CD8-positive, alpha-beta memory T cell (primary cell): Measurements from ENCODE around the gene OSGIN1. TPM values are rescaled to one million over a fixed set of nuclear protein-coding genes. Genes with fewer than 3 reads are reported as not detected.
A peak's percentile ranks its signal among the peaks of the same experiment; 100 is the strongest.

ENCODE experiments used
- CTCF ChIA-PET: fragments of 350-600 bp; sonication (Branson Sonifier 250); formaldehyde crosslinking; loops from one replicate; lab custom pipeline; 2021; ENCODE audit warnings: antibody characterized with exemption; lab: Charles Lee
- POLR2A ChIA-PET: fragments of 350-600 bp; sonication (Branson Sonifier 250); formaldehyde crosslinking; loops from one replicate; lab custom pipeline; 2021; ENCODE audit warnings: antibody characterized with exemption; lab: Charles Lee
- DNase-seq, 5 donors: peaks; one replicate each; pipeline versions ENCODE4 v3.0.0 to v3.0.0-alpha.2; 2020 to 2022; ENCODE audit warnings: mixed read lengths in 1 of 5
- H3K27ac ChIP-seq: one replicate; pipeline ENCODE4 v1.7.0; 2013; ENCODE audit warnings: low read depth, mild to moderate bottlenecking, low read length, moderate library complexity
- H3K27me3 ChIP-seq: 2 replicates; pipeline ENCODE4 v1.7.0; 2013; ENCODE audit warnings: low read length, mild to moderate bottlenecking; ENCODE audit not compliant: insufficient read depth, poor library complexity, severe bottlenecking
- H3K36me3 ChIP-seq: 2 replicates; pipeline ENCODE4 v1.7.0; 2013; ENCODE audit warnings: mild to moderate bottlenecking, low read length, moderate library complexity; ENCODE audit not compliant: insufficient read depth
- H3K4me1 ChIP-seq: 2 replicates; pipeline ENCODE4 v1.7.0; 2013; ENCODE audit warnings: mild to moderate bottlenecking, low read length, moderate library complexity; ENCODE audit not compliant: insufficient read depth
- H3K4me3 ChIP-seq: 2 replicates; pipeline ENCODE4 v1.7.0; 2013; ENCODE audit warnings: mild to moderate bottlenecking, low read length
- H3K9me3 ChIP-seq: 2 replicates; pipeline ENCODE4 v1.7.0; 2013; ENCODE audit warnings: mild to moderate bottlenecking, low read length
- H3K27ac Mint-ChIP-seq, 8 donors: one replicate each; pipeline ENCODE4 v1.8.0; 2020 to 2021; ENCODE audit warnings: mixed read lengths in 8 of 8, mild to moderate bottlenecking in 6 of 8, inconsistent platforms in 3 of 8, moderate library complexity in 3 of 8
- H3K27me3 Mint-ChIP-seq, 2 donors: one replicate each; pipeline ENCODE4 v1.8.0; 2020 to 2021; ENCODE audit warnings: mixed read lengths in 2 of 2, mild to moderate bottlenecking in 1 of 2, moderate library complexity in 1 of 2
- H3K36me3 Mint-ChIP-seq, 3 donors: one replicate each; pipeline ENCODE4 v1.8.0; 2020 to 2021; ENCODE audit warnings: mixed read lengths in 3 of 3, inconsistent platforms in 1 of 3, mild to moderate bottlenecking in 1 of 3
- H3K4me1 Mint-ChIP-seq, 3 donors: one replicate each; pipeline ENCODE4 v1.8.0; 2020 to 2021; ENCODE audit warnings: mixed read lengths in 3 of 3, inconsistent platforms in 1 of 3, mild to moderate bottlenecking in 1 of 3
- H3K4me3 Mint-ChIP-seq, 7 donors: one replicate each; pipeline ENCODE4 v1.8.0; 2020 to 2021; ENCODE audit warnings: mixed read lengths in 7 of 7, mild to moderate bottlenecking in 6 of 7, moderate library complexity in 4 of 7, inconsistent platforms in 2 of 7
- H3K9me3 Mint-ChIP-seq, 5 donors: one replicate each; pipeline ENCODE4 v1.8.0; 2020 to 2022; ENCODE audit warnings: mixed read lengths in 5 of 5, mild to moderate bottlenecking in 3 of 5, moderate library complexity in 2 of 5, inconsistent platforms in 1 of 5
- polyA plus RNA-seq: library from polyadenylated mRNA; unstranded; fragments of 300-500 nt; fragmentation: Illumina TruSeq; gene quantifications from one replicate; pipeline ENCODE4 v1.2.3, GENCODE V29; 2021
- total RNA-seq, 2 experiments: library from RNA; stranded (reverse); gene quantifications; one replicate each; pipeline ENCODE4 v1.2.3, GENCODE V29; 2021

OSGIN1 gene
- total and polyA plus RNA-seq, 3 experiments from 2014 or later: 0.21 to 0.86 (median 0.83) TPM

- ChIA-PET CTCF (no interaction called here), POLR2A (no interaction called here)
- Mint-ChIP-seq H3K27ac (no peak overlapping the region), H3K36me3 (no peaks in the 10 kb centered on the region), H3K27me3 (peaks cover 10 to 17% of the 10 kb centered on the region in 2 donors), H3K4me1 (peaks cover 2 to 7% (median 5%) of the 10 kb centered on the region in 3 donors), H3K4me3 (no peak overlapping the region), H3K9me3 (no peaks in the 10 kb centered on the region)
- peak in 1 of 5 donors; percentile 44 for DNase-seq
- Histone ChIP-seq H3K9me3 (no peaks in the 10 kb centered on the region), H3K36me3 (no peaks in the 10 kb centered on the region), H3K27ac (no peak overlapping the region), H3K4me3 (no peak overlapping the region), H3K27me3 (no peaks in the 10 kb centered on the region), H3K4me1 (no peaks in the 10 kb centered on the region)
These were observed 12.6 kb downstream of the OSGIN1 start for GRCh38 chr16:83965444-83966152.

GRCh38 chr16:83966153-83966696, 13.2 kb downstream of the OSGIN1 start:
- CTCF ChIA-PET: no interaction called here

GRCh38 chr16:83967091-83967490, 14.1 kb downstream of the OSGIN1 start:
- H3K36me3 ChIP-seq: no peaks in the 10 kb centered on the region
- ChIA-PET CTCF (no interaction called here), POLR2A (no interaction called here)
- peak in 1 of 5 donors; percentile 17 for DNase-seq
- Mint-ChIP-seq H3K27me3 (peaks cover 11 to 17% of the 10 kb centered on the region in 2 donors), H3K36me3 (no peaks in the 10 kb centered on the region), H3K27ac (no peak overlapping the region), H3K4me3 (no peak overlapping the region), H3K9me3 (no peaks in the 10 kb centered on the region), H3K4me1 (peaks cover 2 to 7% (median 5%) of the 10 kb centered on the region in 3 donors)
- no peaks in the 10 kb centered on the region for H3K4me1 ChIP-seq
- H3K4me3 ChIP-seq: no peak overlapping the region
- no peaks in the 10 kb centered on the region for H3K27me3 ChIP-seq
- H3K9me3 ChIP-seq: no peaks in the 10 kb centered on the region
- H3K27ac ChIP-seq: no peak overlapping the region

More at GRCh38 chr16:83966153-83966696, 13.2 kb downstream of the OSGIN1 start:
- no peaks in the 10 kb centered on the region for H3K9me3 Mint-ChIP-seq
- peaks cover 2 to 7% (median 5%) of the 10 kb centered on the region in 3 donors for H3K4me1 Mint-ChIP-seq
- no peaks in the 10 kb centered on the region for H3K4me1 ChIP-seq
- no peaks in the 10 kb centered on the region for H3K9me3 ChIP-seq
- DNase-seq: peak in 1 of 5 donors; percentile 20
- H3K4me3 ChIP-seq: no peak overlapping the region
- H3K36me3 Mint-ChIP-seq: no peaks in the 10 kb centered on the region
- no peak overlapping the region for H3K4me3 Mint-ChIP-seq
- H3K27me3 Mint-ChIP-seq: peaks cover 10 to 17% of the 10 kb centered on the region in 2 donors
- no peak overlapping the region for H3K27ac ChIP-seq
- no peaks in the 10 kb centered on the region for H3K27me3 ChIP-seq
- no peak overlapping the region for H3K27ac Mint-ChIP-seq
- POLR2A ChIA-PET: no interaction called here
- no peaks in the 10 kb centered on the region for H3K36me3 ChIP-seq

GRCh38 chr16:83967838-83968305, 14.8 kb downstream of the OSGIN1 start, which contains the start of gene NECAB2:
Gene NECAB2, plus strand, starts transcription at chr16:83968244. Its CDS starts 405 bp downstream, at chr16:83968649.
- peak in 1 of 5 donors; percentile 17 for DNase-seq
- ChIA-PET POLR2A (no interaction called here), CTCF (no interaction called here)
- Histone ChIP-seq H3K4me3 (no peak within 1 kb of the TSS), H3K27me3 (no peaks in the 10 kb centered on the region), H3K27ac (no peak within 1 kb of the TSS), H3K4me1 (no peaks in the 10 kb centered on the region), H3K36me3 (no peaks in the 10 kb centered on the region), H3K9me3 (no peaks in the 10 kb centered on the region)
- Mint-ChIP-seq H3K27ac (no peak within 1 kb of the TSS), H3K4me1 (peaks cover 2 to 7% (median 5%) of the 10 kb centered on the region in 3 donors), H3K36me3 (no peaks in the 10 kb centered on the region), H3K9me3 (no peaks in the 10 kb centered on the region), H3K4me3 (peak within 1 kb of the TSS; percentile 33 to 79 (median 59)), H3K27me3 (peaks cover 14 to 17% of the 10 kb centered on the region in 2 donors)

- H3K4me1 ChIP-seq: no peaks in the 10 kb centered on the region
- no peak overlapping the region for H3K27ac Mint-ChIP-seq
- no peak overlapping the region for H3K27ac ChIP-seq
- no peaks in the 10 kb centered on the region for H3K9me3 Mint-ChIP-seq
- no peaks in the 10 kb centered on the region for H3K36me3 Mint-ChIP-seq
- H3K4me1 Mint-ChIP-seq: peaks cover 2 to 7% (median 5%) of the 10 kb centered on the region in 3 donors
- no peak overlapping the region for H3K4me3 Mint-ChIP-seq
- peaks cover 14 to 17% of the 10 kb centered on the region in 2 donors for H3K27me3 Mint-ChIP-seq
- no peak overlapping the region for H3K4me3 ChIP-seq
- no peaks in the 10 kb centered on the region for H3K9me3 ChIP-seq
- ChIA-PET CTCF (no interaction called here), POLR2A (no interaction called here)
- H3K36me3 ChIP-seq: no peaks in the 10 kb centered on the region
- peak in 1 of 5 donors; percentile 16 for DNase-seq
- no peaks in the 10 kb centered on the region for H3K27me3 ChIP-seq
These were observed 15.3 kb downstream of the OSGIN1 start for GRCh38 chr16:83968306-83968851.

GRCh38 chr16:83968891-83969649, 16.0 kb downstream of the OSGIN1 start:
- no peaks in the 10 kb centered on the region for H3K27me3 ChIP-seq
- Mint-ChIP-seq H3K27ac (no peak overlapping the region), H3K27me3 (peaks cover 14 to 17% of the 10 kb centered on the region in 2 donors), H3K36me3 (no peaks in the 10 kb centered on the region), H3K4me3 (peak overlapping the region in 1 of 7 donors; percentile 66), H3K4me1 (peaks cover 2 to 7% (median 5%) of the 10 kb centered on the region in 3 donors), H3K9me3 (no peaks in the 10 kb centered on the region)
- H3K36me3 ChIP-seq: no peaks in the 10 kb centered on the region
- H3K9me3 ChIP-seq: no peaks in the 10 kb centered on the region
- ChIA-PET CTCF (interaction anchor here (1.1 kb wide), 1 partner anchor 12 kb away, joined by 3 read pairs; no protein-coding TSS in a partner anchor), POLR2A (no interaction called here)
- no peak overlapping the region for H3K27ac ChIP-seq
- H3K4me1 ChIP-seq: no peaks in the 10 kb centered on the region
- no peak overlapping the region for H3K4me3 ChIP-seq
- DNase-seq: peak in 1 of 5 donors; percentile 41

GRCh38 chr16:83969771-83970429, 16.9 kb downstream of the OSGIN1 start:
- Histone ChIP-seq H3K9me3 (no peaks in the 10 kb centered on the region), H3K36me3 (no peaks in the 10 kb centered on the region), H3K27me3 (no peaks in the 10 kb centered on the region), H3K27ac (no peak overlapping the region), H3K4me1 (no peaks in the 10 kb centered on the region), H3K4me3 (no peak overlapping the region)
- Mint-ChIP-seq H3K4me3 (peak overlapping the region in 1 of 7 donors; percentile 46), H3K4me1 (peaks cover 2 to 7% (median 5%) of the 10 kb centered on the region in 3 donors), H3K27me3 (peaks cover 14 to 17% of the 10 kb centered on the region in 2 donors), H3K27ac (no peak overlapping the region), H3K36me3 (no peaks in the 10 kb centered on the region), H3K9me3 (no peaks in the 10 kb centered on the region)
- ChIA-PET CTCF (interaction anchor here (1.1 kb wide), 1 partner anchor 13 kb away, joined by 3 read pairs; no protein-coding TSS in a partner anchor), POLR2A (no interaction called here)
- no peak for DNase-seq
